Tibial artery (tissue), 4 donors: Measurements from ENCODE around the gene ACSL1.

Experiments used
- DNase-seq, 2 donors: peaks; one replicate each; pipeline ENCODE4 v3.0.0-alpha.2; 2019
- H3K27ac ChIP-seq, 2 donors: fragments of 200-600 bp; sonication (generic) in 1 of 2; 1 replicate in 1 of 2; 2 replicates in 1 of 2; pipeline ENCODE4 v1.5.1; 2018 to 2019; ENCODE audit warnings: mild to moderate bottlenecking in 1 of 2
- H3K27me3 ChIP-seq, 2 donors: fragments of 200-600 bp; sonication (generic) in 1 of 2; one replicate each; pipeline versions ENCODE4 v1.5.1 to v1.6.0; 2016 to 2019
- H3K36me3 ChIP-seq, 3 donors: fragments of 200-600 bp; sonication (generic) in 2 of 3; one replicate each; pipeline ENCODE4 v1.5.1; 2016 to 2019; ENCODE audit warnings: mild to moderate bottlenecking in 2 of 3
- H3K4me1 ChIP-seq, 4 donors: fragments of 200-600 bp; sonication (generic) in 2 of 4; 1 replicate in 3 of 4; 2 replicates in 1 of 4; pipeline ENCODE4 v1.5.1; 2016 to 2019
- H3K4me3 ChIP-seq, 2 donors: fragments of 200-600 bp; sonication (generic) in 1 of 2; 1 replicate in 1 of 2; 2 replicates in 1 of 2; pipeline ENCODE4 v1.5.1; 2018 to 2019; ENCODE audit warnings: mild to moderate bottlenecking in 2 of 2
- H3K9me3 ChIP-seq, 3 donors: fragments of 200-600 bp; sonication (generic) in 1 of 3; one replicate each; pipeline ENCODE4 v1.5.1; 2016 to 2019
- intact Hi-C: fragments of 100-400 bp; cut with DNase I; formaldehyde crosslinking; loops from one replicate; pipeline ENCODE4 v1.15.0; 2023; ENCODE audit warnings: low total_unique reads
- TF ChIP-seq, protein P1 (sequence below), 2 experiments: fragments of 200-600 bp in 1 of 2; fragments of 450-650 bp in 1 of 2; IDR thresholded peaks; one replicate each; pipeline ENCODE4 v1.5.1; 2017 to 2019; ENCODE audit warnings: antibody characterized with exemption in 2 of 2, mild to moderate bottlenecking in 1 of 2, moderate library complexity in 1 of 2

ACSL1 gene

DNA sequence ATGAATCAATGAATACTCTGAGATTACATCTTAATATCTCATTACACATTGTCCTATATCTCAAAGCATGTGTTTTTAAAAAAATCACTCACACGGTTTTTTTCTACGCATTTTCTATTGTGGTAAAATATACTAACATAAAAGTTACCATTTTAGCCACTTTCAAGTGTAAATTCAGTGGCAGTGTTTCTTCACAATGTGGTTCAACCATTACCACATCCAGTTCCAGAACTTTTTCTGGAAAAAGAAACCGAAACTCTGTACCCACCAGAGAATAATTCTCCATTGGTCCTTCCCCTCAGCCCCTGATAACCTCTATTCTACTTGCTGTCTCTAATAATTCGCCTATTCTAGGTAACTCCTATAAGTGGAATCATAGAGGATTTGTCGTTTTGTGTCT lies 35.3 kb upstream of the ACSL1 start:
- no peaks in the 10 kb centered on the region for H3K27me3 ChIP-seq
- no peak overlapping the region for H3K27ac ChIP-seq
- no peaks in the 10 kb centered on the region for H3K9me3 ChIP-seq
- no peaks in the 10 kb centered on the region for H3K36me3 ChIP-seq
- no peak for DNase-seq
- TF ChIP-seq, protein P1, sequence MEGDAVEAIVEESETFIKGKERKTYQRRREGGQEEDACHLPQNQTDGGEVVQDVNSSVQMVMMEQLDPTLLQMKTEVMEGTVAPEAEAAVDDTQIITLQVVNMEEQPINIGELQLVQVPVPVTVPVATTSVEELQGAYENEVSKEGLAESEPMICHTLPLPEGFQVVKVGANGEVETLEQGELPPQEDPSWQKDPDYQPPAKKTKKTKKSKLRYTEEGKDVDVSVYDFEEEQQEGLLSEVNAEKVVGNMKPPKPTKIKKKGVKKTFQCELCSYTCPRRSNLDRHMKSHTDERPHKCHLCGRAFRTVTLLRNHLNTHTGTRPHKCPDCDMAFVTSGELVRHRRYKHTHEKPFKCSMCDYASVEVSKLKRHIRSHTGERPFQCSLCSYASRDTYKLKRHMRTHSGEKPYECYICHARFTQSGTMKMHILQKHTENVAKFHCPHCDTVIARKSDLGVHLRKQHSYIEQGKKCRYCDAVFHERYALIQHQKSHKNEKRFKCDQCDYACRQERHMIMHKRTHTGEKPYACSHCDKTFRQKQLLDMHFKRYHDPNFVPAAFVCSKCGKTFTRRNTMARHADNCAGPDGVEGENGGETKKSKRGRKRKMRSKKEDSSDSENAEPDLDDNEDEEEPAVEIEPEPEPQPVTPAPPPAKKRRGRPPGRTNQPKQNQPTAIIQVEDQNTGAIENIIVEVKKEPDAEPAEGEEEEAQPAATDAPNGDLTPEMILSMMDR (IDR thresholded peaks at IDR 0.05), result no peak
- H3K4me1 ChIP-seq, result no peaks in the 10 kb centered on the region
- intact Hi-C loops, result no loop called here
- H3K4me3 ChIP-seq, result no peak overlapping the region

DNA sequence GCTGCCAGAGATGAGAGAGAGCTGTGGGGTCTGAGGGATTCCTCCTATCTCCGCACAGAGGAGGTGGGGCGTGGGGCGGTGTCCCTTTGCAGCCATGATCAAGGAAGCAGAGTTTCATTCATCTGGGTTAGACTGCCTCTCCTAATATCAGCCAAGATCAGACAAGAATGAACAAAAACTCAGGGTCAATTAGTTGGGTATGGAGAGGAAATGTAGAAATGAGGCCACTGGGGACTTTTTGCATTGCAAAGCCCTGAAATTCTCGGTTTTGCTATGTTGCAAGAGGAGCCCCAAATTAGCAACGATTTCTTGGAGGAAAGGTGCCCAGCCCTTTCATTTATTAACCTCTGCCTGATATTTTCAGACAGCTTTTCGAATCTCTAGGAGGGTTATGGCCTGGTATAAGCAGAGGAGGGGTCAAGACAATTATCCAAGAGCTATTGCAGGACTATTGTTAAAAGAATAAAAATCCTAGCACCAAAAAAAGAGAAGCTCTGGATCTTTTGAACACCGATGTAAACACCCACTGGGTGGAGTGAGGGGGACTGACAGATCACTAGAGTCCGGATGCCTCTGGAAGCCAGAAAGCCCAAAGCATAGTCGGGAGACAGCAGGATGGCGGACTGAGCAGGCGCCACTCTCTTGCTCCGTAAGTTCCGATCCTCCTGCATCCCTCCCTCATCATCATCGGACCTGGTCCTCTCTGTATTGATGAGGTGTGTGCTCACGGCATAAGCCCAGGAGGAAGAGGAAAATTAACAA lies 34.4 kb upstream of the ACSL1 start:
- no peak for DNase-seq
- H3K27ac ChIP-seq, result no peak overlapping the region
- H3K4me3 ChIP-seq, result no peak overlapping the region
- H3K4me1 ChIP-seq, result no peaks in the 10 kb centered on the region
- H3K36me3 ChIP-seq, result no peaks in the 10 kb centered on the region
- intact Hi-C loops, result no loop called here
- no peaks in the 10 kb centered on the region for H3K9me3 ChIP-seq
- no peaks in the 10 kb centered on the region for H3K27me3 ChIP-seq
- TF ChIP-seq, protein P1 (IDR thresholded peaks at IDR 0.05), result no peak

DNA sequence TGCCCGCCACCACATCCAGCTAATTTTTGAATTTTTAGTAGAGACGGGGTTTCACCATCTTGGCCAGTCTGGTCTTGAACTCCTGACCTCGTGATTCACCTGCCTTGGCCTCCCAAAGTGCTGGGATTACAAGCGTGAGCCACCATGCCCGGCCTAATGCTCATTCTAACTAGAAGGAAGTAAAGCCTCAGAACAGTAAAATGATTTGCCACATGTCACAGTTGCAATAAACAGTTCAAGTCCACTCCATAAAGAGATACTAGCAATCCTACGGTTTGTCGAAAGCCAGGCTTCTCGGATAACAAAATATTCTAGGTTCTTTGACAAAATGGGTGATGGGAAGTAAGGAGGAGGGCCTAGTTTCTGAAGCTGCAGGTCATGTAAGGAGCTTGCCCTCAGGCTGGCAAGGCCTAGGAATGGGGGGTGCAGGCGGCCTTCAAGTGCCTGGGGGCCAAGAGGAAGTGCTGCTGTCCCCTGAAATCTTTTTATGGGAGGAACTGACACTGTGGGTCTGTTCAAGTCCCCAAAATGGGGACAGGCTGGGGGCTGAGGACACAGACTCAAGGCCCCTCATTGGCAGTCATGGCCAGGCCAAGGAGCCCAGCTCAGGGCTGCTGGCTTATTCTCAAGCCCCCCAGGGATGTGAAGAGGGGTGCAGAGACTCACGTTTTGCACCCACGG lies 31.8 kb upstream of the ACSL1 start:
- TF ChIP-seq, protein P1 (IDR thresholded peaks at IDR 0.05), result no peak
- Histone ChIP-seq H3K4me1 (no peaks in the 10 kb centered on the region), H3K4me3 (no peak overlapping the region), H3K27ac (no peak overlapping the region), H3K36me3 (no peaks in the 10 kb centered on the region), H3K9me3 (no peaks in the 10 kb centered on the region), H3K27me3 (no peaks in the 10 kb centered on the region)
- intact Hi-C loops, result no loop called here
- no peak for DNase-seq

DNA sequence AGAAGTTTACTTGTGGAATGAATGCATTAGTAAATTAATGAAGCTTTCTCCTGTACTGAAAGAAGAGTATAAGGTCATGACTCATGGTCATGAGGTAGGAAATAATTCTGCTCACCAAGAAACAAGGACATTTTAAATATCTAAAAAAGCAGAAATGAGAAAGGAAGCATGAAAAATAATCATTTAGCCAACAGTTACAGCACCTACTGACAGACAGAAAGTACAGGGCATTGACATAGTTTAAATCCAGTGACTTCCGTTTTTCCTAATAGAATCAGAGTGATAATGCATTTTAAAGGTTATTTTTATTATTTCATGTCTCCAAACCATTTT lies 30.5 kb upstream of the ACSL1 start:
- intact Hi-C loops, result no loop called here
- Histone ChIP-seq H3K27me3 (no peaks in the 10 kb centered on the region), H3K9me3 (no peaks in the 10 kb centered on the region), H3K27ac (no peak overlapping the region), H3K36me3 (no peaks in the 10 kb centered on the region), H3K4me3 (no peak overlapping the region), H3K4me1 (no peaks in the 10 kb centered on the region)
- TF ChIP-seq, protein P1 (IDR thresholded peaks at IDR 0.05), result no peak
- DNase-seq, result no peak

DNA sequence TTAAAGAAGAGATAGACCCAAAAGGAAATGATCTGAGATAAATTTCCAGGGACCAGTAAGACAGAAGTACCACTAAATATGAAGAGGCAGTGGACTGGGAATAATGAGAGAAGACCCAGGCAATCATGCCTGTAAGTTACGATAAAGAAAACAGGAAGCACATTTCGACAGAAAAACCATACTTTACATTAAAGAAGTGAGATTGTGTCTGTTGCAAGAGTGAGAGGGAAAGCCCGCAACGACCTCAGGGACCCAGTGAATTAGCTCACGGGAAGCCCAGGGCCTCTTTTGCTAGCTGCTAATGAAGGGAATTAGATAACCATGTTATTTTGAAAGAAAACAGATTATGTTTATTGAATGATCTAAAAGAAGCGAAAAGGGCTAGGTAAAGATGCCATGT lies 28.9 kb upstream of the ACSL1 start:
- intact Hi-C loops, result no loop called here
- no peaks in the 10 kb centered on the region for H3K27me3 ChIP-seq
- H3K4me1 ChIP-seq, result no peaks in the 10 kb centered on the region
- no peaks in the 10 kb centered on the region for H3K9me3 ChIP-seq
- no peak overlapping the region for H3K27ac ChIP-seq
- no peak for DNase-seq
- H3K36me3 ChIP-seq, result no peaks in the 10 kb centered on the region
- TF ChIP-seq, protein P1 (IDR thresholded peaks at IDR 0.05), result no peak
- no peak overlapping the region for H3K4me3 ChIP-seq
